Measurements from ENCODE around the gene OPHN1.

DNA sequence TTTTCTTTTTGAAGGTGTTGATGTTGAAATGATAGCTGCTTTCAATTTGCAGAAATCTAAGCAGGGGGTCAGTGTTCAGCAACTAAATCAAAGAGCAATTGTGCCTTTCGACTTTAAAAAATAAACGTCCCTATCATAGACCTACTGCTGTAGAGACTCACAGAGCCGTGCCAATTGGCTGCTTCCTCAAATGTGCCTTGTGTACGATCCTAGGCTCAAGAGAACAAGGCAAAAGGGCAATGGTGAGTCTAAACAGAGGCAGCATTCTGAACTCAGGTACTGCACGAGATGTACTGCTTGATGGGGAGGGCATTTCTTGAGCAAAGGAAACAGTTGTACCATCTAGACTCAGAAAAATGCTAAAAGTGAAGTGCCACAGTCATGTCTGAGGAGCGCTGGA is 29.8 kb downstream of the OPHN1 start:
- TF ChIP-seq, protein P1, sequence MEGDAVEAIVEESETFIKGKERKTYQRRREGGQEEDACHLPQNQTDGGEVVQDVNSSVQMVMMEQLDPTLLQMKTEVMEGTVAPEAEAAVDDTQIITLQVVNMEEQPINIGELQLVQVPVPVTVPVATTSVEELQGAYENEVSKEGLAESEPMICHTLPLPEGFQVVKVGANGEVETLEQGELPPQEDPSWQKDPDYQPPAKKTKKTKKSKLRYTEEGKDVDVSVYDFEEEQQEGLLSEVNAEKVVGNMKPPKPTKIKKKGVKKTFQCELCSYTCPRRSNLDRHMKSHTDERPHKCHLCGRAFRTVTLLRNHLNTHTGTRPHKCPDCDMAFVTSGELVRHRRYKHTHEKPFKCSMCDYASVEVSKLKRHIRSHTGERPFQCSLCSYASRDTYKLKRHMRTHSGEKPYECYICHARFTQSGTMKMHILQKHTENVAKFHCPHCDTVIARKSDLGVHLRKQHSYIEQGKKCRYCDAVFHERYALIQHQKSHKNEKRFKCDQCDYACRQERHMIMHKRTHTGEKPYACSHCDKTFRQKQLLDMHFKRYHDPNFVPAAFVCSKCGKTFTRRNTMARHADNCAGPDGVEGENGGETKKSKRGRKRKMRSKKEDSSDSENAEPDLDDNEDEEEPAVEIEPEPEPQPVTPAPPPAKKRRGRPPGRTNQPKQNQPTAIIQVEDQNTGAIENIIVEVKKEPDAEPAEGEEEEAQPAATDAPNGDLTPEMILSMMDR (IDR thresholded peaks at IDR 0.05): no peak
- TF ChIP-seq POLR2A (IDR thresholded peaks at IDR 0.05): no peak

Measured in adrenal gland (tissue), 5 donors.